ENCODE measurements around the gene FNDC3B. TPM values are rescaled to one million over a fixed set of nuclear protein-coding genes. Genes with fewer than 3 reads are reported as not detected.

The FNDC3B gene
- polyA plus RNA-seq, 2 of the 4 experiments (the other 2 are of a cell fraction), result 29.5 to 33.6 TPM

- 88% methylated on average over 6 of the region's 6 CpGs for WGBS (ENCODE audit: missing lambda C conversion rate)
- POLR2A ChIA-PET, result no interaction called here
- no peaks in the 10 kb centered on the region for H3K4me1 ChIP-seq
- H3K9me3 ChIP-seq, result no peaks in the 10 kb centered on the region
- no peak overlapping the region for H3K4me3 ChIP-seq
- FAIRE-seq, result no peak
- CTCF ChIA-PET, result no interaction called here
- no peak for ATAC-seq
- no peak overlapping the region for H3K4me2 ChIP-seq
- H3K27ac ChIP-seq, result no peak overlapping the region
- TF ChIP-seq ZC3H11A (IDR thresholded peaks at IDR 0.05), result no peak
- no peak for TF ChIP-seq JUN (IDR thresholded peaks at IDR 0.05)
- no peak for TF ChIP-seq PHF8 (IDR thresholded peaks at IDR 0.05; ENCODE audit: borderline replicate concordance, low read depth)
- no peak for TF ChIP-seq RCOR1 (IDR thresholded peaks at IDR 0.05; ENCODE audit: low read depth, low read length)
- no peak for TF ChIP-seq GATA3 (IDR thresholded peaks at IDR 0.05; ENCODE audit: borderline replicate concordance)
- no peak for TF ChIP-seq TFCP2L1 (CRISPR knock-in tag; IDR thresholded peaks at IDR 0.05)
- no peak for TF ChIP-seq NR3C1 (IDR thresholded peaks at IDR 0.05)
- no peak for TF ChIP-seq POLR2A (IDR thresholded peaks at IDR 0.05; ENCODE audit: low read length)
- TF ChIP-seq RARB (CRISPR knock-in tag; IDR thresholded peaks at IDR 0.05), result no peak
- TF ChIP-seq ZFP36 (IDR thresholded peaks at IDR 0.05; ENCODE audit: borderline replicate concordance, partially characterized antibody), result no peak
- no peak for TF ChIP-seq ATOH8 (CRISPR knock-in tag; IDR thresholded peaks at IDR 0.05; ENCODE audit: low read depth)
- TF ChIP-seq REST (IDR thresholded peaks at IDR 0.05), result no peak
- no peak for TF ChIP-seq HOXA7 (CRISPR knock-in tag; IDR thresholded peaks at IDR 0.05)
- TF ChIP-seq POLR2AphosphoS2 (conservative IDR thresholded peaks at IDR 0.05; ENCODE audit: low read length), result no peak
- no peak for TF ChIP-seq TP53 (CRISPR knock-in tag; IDR thresholded peaks at IDR 0.05)
- TF ChIP-seq ELK1 (IDR thresholded peaks at IDR 0.05; ENCODE audit: low read depth, low read length), result no peak
- TF ChIP-seq MAX (IDR thresholded peaks at IDR 0.05), result no peak
- DNase-seq (ENCODE audit: low read depth in 1 of 2, low spot score in 1 of 2), result no peak
These were observed 405.4 kb downstream of the FNDC3B start for GRCh38 chr3:172444821-172445220.

GRCh38 chr3:172446198-172446597, 406.8 kb downstream of the FNDC3B start:
- TF ChIP-seq KDM5A (IDR thresholded peaks at IDR 0.05) (no peak), HOXA7 (CRISPR knock-in tag; IDR thresholded peaks at IDR 0.05) (no peak), GATA3 (IDR thresholded peaks at IDR 0.05; ENCODE audit: borderline replicate concordance) (no peak), NFE2L2 (conservative IDR thresholded peaks at IDR 0.05; ENCODE audit: low read length) (no peak), FOSB (CRISPR knock-in tag; IDR thresholded peaks at IDR 0.05) (no peak), CBX8 (IDR thresholded peaks at IDR 0.05) (no peak), NR3C1 (IDR thresholded peaks at IDR 0.05) (no peak), RFX5 (IDR thresholded peaks at IDR 0.05) (no peak), E2F6 (IDR thresholded peaks at IDR 0.05; ENCODE audit: borderline replicate concordance, low read depth) (no peak), USF2 (IDR thresholded peaks at IDR 0.05) (no peak), ESRRA (IDR thresholded peaks at IDR 0.05; ENCODE audit: borderline replicate concordance, low read length) (no peak), PHF8 (IDR thresholded peaks at IDR 0.05; ENCODE audit: borderline replicate concordance, low read depth) (no peak), HOXB13 (CRISPR knock-in tag; IDR thresholded peaks at IDR 0.05; ENCODE audit: low read depth) (no peak), TFCP2L1 (CRISPR knock-in tag; IDR thresholded peaks at IDR 0.05) (no peak), CHD4 (IDR thresholded peaks at IDR 0.05; ENCODE audit: borderline replicate concordance) (no peak), CBX2 (IDR thresholded peaks at IDR 0.05; ENCODE audit: borderline replicate concordance, low read depth) (no peak)
- ATAC-seq (no peak), FAIRE-seq (no peak), DNase-seq (ENCODE audit: low read depth in 1 of 2, low spot score in 1 of 2) (no peak)
- no peaks in the 10 kb centered on the region for H3K4me1 ChIP-seq
- H3K27ac ChIP-seq, result no peak overlapping the region
- no peak overlapping the region for H3K4me3 ChIP-seq
- CTCF ChIA-PET, result interaction anchor here (1.0 kb wide), 1 partner anchor 178 kb away, joined by 3 read pairs; no protein-coding TSS in a partner anchor
- POLR2A ChIA-PET, result no interaction called here
- no peaks in the 10 kb centered on the region for H3K9me3 ChIP-seq
- H3K4me2 ChIP-seq, result no peak overlapping the region
- 35% methylated on average over 3 of the region's 3 CpGs for WGBS (ENCODE audit: missing lambda C conversion rate)

Measured in A549 (cell line).